GM19372 (cell line): ENCODE results near the gene DRD1.

Experiments used
- ATAC-seq: cut with Tn5 transposase; IDR thresholded peaks from one replicate; pipeline ENCODE4 v1.9.1; 2021; ENCODE audit warnings: mild to moderate bottlenecking, low read depth, moderate library complexity; ENCODE audit not compliant: unreplicated experiment

DRD1 gene

DNA sequence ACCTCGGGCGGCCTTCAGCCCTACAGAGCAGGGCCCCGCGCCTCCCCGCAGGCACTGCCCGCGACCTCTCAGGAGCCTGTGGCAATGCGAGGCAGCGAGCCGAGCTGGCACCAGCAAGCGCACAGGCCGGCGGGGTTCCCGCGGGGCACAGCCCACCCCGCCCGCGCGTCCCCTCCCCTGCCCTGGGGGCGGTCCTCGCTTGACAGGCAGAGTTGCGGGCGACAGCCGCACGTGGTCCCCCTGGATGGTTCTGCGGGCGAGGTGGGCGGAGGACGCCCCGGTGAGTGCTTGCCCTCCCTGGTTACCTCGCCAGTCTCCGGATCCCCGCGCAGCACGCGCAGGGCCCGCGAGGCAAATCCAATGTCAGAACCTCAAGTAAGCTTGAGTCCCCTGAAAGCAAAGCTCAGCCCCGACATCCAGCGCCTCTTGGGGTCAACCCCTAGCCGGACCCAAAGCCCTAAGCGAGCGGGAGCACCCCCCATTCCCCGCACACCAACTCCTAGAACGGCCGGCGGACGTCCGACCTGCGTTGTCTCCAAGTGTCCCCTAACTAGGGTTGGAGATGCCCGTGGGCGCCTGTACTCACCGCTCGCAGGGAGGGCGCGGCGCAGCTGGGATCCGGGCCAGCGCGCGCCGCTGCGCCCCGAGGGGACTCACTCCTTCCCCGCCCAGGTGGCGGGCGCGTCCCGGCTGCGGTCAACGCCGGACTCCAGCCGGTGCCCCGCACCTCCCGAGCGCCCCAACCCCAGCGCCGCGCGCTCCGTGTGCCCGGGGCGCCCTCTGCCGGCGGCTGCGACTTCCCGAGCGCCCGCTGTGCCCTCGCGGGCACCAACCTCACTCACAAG is at the start of gene DRD1:
TSS of gene DRD1 (minus strand) at position 123 of the 845 bp plus-strand sequence. CDS start 1,083 bp downstream, outside the sequence.
- ATAC-seq, result peak; percentile 62

DNA sequence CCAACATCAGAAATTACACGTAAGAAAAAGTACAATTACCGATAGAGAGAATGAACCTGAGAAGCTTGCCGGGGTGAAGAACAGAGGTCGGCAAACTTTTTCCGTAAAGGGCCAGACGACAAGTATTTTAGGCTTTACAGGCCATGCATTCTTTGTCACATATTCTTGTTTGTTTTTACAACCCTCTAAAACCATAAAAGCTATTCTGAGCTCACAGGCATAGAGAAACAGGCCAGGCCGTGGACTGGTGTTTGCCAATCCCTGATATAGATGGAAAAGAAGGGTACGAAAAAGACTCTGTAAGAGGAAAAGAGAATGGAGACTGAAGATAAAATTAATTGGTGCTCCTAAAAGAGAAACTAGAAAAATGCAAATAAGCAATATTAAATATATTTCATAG is 49.7 kb upstream of the DRD1 start:
- ATAC-seq, result no peak

DNA sequence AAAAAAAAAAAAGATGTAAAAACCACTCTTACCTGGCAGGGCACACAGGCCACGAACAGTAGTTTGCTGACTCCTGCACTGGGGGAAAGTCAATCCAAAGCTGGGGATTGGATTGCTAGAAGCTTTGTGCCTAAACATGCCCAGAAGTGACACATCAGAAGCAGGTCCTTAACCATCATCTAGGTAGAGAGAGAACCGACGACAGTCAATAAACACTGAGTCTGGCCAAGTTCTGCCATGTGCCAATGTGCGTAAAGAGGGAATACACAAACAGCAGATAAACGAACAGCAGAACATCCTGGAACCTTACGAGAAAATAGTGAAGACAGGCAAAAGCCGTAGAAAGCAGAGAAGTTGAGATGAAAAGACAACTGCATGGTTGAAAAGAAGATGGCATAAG is 49.3 kb upstream of the DRD1 start:
- no peak for ATAC-seq

DNA sequence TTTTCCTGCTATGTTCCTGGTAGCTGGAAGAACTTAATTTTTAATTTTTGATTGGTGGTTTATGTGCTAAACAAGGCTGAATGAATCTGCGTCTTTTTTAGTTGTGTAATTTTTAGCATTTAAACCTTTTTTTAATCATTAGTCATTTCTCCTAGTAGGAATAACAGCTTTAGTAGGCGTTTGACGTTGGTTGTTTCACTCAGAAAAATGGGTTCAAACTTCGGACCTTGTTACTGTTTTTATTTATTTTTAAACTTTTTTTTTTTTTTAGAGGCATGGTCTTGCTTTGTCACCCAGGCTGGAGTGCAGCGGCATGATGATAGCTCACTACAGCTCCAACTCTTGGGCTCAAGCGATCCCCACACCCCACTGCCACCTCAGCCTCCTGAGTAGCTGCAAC is 47.2 kb upstream of the DRD1 start:
- no peak for ATAC-seq

DNA sequence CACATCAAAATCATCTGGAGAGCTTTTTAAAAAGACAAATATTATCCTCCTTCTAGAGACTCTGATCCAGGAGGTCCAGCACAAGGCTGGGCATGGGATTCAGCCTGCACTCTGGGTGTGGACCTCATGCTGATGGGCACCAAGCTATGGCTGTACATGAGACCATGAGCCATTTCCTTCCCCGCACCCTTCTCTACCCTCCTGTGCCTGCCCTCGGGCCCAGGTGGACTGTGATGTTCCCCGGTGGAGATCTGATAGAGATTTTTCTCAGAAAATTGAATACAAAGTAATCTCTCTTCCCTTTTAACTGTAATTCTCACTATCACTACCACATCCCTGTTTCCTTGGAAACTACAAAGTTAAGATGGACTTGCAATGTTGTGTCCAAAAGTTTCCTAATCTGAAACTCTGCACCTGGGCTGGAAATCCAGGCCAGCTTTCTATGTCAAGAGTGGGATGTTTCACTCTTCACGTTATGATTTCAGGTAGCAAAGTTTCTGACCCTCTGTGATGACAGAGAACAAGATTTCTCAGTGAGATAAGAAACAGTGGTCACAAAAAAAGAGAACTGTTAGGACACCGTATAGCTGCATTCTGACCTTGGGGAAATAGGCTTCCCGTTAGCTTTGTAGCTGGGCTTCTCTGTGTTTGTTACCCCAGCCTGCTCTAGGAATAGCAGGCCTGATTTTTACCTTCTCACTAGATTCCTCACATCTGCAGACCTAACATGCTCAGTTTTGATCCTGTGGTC is 45.9 kb upstream of the DRD1 start:
- ATAC-seq, result no peak

DNA sequence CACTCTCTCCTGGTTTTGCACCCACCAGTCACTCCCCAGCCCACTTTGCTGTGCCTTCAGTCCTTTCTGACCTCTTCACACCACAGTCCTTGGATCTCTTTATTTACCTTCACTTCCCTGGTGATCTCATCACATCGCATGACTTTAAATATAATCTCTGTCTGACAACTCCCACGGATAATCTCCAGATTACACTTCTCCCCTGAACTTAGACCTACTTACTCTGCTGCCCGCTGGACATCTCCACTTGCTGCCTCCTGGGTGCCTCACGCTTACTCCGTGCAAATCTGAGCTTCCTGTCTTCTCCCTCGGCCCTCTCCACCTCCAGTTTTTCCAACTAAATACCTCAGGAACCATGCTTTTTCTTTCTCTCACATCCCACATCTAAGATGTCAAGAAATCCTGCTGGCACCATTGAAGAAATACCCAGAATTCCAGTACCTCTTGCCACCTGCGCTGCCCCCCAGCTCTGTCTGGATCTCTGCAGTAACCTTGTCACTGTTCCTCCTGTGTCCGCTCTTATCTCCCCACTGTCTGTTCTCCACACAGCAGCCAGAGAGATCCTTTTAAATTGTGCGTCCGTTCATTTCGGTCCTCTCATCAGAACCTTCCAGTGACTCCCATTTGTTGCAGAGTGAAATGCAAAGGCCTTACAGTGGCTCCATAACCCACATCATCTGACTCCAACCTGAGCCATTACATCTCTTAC is 43.7 kb upstream of the DRD1 start:
- no peak for ATAC-seq

DNA sequence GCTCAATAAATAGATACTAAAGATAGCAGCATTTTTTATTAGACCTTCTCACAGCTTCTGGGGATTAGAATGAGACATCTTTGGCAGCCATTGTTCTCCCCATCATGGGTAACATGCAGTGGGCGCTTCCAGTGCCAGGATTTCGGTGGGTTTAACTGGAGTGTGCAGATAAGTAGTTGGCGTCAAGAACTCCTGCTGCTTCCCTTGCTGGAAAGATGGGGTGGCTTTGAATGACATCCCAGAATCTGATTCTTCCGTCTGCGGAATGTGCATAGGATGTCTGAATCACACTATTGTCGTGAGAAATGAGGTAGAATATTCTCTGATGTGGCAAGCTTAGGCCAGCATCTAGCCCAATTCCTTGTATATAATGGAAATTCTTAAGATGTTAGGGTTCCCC is 41.6 kb upstream of the DRD1 start:
- ATAC-seq, result no peak

DNA sequence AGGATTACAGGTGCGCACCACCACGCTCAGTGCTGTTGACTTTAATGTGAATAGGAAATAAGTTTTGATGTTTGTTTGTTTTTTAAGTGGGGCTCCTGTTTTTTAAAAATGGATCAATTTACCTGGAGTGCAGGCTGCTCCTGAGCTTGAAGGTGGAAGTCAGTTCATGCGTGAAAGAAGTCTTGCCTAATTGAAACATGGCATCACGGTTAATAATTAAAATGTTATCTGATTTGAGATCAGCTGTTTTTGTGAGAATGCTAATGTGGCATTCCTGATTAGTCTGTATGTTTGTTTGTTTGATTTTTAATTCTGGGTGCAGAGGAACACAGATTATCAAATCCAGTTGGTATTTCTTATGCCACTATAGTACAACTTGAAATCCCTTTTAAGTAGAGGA is 40.8 kb upstream of the DRD1 start:
- no peak for ATAC-seq

DNA sequence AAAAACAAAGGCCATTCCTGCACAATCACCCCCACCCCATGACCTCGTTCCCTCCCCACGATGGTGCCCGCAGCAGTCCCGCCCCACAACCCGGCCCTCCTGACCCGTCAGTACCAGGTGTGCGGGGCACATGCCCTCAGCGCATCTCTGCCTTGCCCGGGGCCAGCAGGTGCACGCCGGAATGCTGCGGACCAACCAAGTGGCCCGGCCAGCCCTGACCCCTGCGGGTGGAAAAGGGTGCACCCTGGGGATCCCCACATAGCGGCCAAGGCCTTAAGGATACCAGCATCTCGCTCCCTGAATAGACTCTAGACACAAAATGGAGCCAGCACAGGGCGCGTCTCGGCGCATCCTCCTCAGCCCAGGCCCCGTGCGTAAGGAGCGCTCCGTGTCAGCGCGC is 40.3 kb upstream of the DRD1 start:
- no peak for ATAC-seq

DNA sequence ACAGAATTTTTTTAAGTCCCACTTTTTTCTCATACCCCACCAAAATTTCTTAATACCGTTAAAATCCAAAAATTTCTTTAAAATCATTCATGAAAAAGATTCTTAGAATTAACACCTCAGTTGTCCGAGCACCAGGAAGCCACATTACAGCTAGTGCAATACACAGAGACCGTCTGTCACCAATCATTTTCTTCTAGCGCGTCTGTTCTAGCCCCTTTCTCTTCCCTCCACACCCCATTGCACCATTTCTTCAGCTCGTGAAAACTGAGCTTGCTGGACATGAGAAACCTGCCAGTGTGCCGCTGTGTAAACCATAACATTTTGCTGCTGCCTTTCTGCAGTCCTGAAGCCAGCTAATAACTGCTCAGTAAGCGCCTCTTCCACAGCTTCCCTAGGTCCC is 39.4 kb upstream of the DRD1 start:
- no peak for ATAC-seq

DNA sequence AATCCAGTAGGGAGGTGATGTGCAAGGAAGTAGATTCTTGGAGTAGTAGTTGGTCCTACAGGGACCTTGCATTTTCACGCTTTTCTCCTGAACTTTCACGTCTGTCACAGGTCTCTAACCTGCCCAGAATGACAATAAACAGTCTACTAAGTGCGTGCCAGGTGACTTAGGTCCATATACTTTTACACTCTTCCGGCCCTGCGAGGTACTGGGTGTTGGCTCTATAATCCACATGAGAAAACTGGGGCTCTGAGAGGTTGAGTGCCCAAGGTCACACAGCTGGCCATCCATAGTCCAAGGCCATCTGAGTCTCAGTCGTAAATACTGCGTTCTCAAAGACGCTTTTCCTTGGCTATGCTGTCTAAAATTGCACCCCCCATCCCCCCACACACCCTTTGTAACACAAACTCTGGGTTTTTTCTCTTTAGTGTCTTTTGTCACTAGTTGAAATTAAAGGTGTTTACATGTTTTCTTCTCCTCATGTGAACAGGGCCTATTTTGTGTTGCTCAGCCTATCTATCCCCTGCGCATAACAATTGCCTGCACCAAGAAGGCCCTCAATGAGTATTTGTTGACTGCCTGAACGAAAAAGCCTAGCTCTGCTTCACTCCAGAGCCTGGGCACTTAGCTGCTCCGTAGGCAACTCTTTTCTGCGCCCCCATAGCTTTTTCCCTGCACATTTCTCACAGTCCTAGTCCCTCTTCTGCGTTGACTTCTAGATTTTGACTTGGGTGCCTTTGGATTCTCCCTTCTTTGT is 35.3 kb upstream of the DRD1 start:
- ATAC-seq, result no peak

DNA sequence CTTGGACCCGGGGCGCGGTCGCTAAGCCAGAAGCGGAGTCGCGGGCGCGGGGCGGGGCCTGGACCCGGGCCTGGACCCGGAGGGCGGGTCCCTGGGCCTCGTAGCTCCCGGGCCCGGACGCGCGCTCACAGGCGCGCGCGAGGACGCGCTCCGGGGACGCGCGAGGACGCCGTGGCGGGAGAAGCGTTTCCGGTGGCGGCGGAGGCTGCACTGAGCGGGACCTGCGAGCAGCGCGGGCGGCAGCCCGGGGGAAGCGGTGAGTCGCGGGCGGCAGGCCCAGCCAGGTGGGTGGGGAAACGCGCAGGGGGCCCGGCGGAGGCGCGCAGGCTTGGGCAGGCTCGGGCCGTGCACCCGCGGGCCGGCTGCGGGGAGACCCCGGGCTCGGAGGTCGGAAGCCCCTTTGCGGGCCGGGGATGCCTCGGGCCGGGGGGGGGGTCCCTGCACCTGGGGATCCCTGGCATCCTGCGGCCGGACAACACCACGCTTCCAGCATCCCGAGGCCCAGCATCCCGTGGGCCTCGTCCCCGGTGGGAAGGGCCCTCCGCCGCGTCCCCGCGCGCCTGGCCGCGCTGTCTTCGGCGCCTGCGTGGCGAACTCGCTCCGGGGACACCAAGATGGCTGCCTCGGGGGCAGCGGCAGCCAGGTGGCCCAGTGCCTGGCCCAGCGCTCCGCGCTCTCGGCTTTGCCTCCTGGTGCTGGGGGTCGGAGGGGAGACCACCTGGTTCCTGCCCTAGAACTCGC is 34.6 kb upstream of the DRD1 start, which contains the start of gene SFXN1:
TSS of gene SFXN1 (plus strand) at position 177 of the 741 bp plus-strand sequence. CDS start 13,544 bp downstream, outside the sequence.
- ATAC-seq, result peak; percentile 93

DNA sequence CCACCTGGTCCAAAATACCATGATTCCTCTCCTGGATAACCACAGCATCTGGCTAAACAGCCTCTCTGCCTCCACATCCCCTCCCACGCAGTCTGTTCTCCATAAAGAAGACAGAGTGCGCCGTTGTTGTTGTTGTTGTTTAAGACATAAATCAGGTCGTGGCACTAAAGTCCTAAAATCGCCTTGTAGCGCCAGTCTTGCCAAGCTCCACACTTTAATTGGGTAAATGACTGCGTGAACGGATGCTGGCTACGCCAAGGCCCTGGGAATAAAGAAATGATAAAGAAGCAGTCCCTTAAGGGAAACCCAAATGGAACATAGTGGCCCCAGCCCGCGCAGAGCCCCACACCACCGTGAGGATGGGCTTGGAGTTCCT is 34.0 kb upstream of the DRD1 start:
- ATAC-seq, result no peak

DNA sequence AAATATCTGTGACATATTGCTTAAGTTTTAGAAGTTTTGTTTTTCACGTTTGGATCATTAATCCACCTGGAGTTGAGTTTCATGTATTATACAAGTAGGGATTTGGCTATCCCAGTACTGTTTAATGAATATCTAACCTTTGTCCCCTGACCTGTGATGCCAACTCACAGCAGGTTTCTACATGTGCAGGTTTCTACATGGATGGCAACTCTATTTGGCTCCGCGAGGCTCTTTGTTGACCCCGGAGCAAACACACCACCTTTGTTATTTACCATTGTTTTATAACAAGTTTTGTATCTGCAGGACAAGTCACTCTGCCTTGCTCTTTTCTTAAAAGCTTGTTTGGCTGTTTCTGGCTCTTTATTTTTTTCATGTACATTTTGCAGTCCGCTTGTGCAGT is 33.5 kb upstream of the DRD1 start:
- no peak for ATAC-seq

DNA sequence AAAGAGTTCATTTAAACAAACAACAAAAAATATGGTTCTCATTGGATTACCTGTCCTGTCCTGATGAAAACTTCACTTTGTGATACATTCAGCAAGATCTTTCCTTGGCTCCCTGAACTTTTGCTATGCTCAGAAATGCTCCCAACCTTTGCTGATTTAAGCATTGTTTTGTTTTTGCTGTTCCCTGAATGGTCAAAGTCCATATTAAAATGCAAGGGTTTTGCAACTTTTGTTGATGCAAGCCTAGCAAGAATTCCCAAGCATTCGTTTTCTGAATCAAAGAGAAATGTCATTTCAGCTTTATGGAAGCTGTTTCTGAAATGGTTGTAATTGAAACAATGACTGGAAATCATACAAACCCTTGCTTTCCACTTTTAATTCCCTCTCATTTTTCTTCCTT is 31.3 kb upstream of the DRD1 start:
- no peak for ATAC-seq

DNA sequence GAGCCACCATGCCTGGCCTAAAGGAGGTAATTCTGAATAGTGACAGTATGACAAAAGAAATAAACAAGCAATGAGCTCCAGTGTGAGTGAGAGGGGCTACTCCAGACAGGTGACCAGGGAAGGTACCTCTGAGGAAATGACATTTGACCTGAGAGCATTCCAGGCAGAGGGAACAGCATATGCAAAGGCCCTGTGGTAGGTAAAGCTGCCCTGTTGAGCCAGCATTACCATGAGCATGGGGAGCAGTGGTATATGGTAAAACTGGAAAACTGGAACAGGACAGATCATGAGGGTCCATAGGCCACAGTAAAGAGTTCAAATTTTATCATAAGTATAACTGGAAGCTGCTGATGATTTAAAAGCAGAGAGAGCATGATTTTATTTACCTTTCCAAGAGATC is 28.4 kb upstream of the DRD1 start:
- ATAC-seq, result no peak

DNA sequence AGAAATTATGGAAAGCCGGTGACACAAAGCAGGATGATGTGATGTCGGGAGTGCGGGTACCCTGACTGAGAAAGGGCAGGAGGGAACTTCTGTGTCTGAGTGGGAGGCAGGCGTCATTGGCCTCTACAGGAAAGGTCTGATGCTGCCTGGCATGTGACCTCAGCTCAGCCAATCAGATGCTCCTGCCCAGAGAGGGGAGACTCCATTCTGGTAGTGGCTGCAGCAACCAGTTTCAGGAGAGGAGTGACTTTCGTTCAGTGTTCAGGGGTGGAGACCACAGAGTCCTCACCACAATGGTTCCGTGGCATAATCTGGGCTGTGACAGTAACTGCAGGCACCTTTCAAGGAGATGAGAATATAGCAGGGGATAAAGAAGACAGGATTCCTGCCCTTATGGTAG is 27.6 kb upstream of the DRD1 start:
- no peak for ATAC-seq

DNA sequence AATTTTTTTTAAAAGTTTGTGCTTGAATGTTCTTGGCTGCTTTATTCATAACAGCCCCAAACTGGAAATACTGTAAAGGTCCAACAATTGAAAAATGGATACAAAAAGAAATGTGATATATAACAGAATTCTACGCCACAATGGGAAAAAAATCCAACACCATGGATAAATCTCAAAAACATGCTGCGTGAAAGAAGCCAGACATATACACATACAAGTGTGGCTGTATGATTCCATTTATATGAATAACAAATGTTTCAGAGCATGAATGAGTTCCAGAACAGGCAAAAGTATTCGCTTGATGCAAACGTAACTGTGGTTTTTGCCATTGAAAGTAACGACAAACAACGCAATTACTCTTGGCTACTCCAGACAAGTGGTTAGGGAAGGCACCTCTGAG is 27.2 kb upstream of the DRD1 start:
- no peak for ATAC-seq

DNA sequence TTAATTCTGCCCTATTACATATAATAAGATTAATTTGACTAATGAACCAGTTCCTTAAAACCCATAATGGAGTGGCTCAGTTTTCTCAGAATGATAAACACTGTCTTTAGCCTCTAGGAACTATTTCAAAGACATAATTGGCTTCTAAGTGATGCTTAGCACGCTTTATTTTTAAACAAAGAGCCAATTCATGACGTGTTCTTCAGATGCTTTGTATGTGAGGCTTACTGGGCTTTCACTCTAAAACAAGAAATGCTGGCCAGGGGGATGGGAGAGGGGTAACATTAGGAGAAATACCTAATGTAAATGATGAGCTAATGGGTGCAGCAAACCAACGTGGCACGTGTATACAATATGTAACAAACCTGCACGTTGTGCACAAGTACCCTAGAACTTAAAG is 26.8 kb upstream of the DRD1 start:
- no peak for ATAC-seq

DNA sequence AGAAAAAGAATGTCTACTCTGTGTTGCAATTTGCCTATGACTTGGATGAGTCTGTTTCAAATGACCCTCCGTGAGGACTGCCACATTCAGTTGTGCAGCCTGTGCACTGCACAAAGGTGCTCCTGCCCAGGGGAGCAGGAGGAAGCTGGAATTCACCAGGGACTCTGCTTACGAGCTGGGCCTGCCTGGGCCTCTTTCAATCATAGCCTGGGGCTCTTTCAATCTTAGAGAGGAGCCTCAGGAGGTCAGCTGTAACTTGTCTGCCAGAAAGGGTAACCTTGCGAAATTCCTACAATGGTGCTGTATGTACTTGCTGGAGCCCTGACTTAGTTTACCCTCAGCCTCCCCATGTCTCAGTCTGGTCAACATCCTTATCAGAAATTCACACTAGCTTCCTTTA is 25.9 kb upstream of the DRD1 start:
- no peak for ATAC-seq
